ENCODE measurements around the gene ORAI2.

DNA sequence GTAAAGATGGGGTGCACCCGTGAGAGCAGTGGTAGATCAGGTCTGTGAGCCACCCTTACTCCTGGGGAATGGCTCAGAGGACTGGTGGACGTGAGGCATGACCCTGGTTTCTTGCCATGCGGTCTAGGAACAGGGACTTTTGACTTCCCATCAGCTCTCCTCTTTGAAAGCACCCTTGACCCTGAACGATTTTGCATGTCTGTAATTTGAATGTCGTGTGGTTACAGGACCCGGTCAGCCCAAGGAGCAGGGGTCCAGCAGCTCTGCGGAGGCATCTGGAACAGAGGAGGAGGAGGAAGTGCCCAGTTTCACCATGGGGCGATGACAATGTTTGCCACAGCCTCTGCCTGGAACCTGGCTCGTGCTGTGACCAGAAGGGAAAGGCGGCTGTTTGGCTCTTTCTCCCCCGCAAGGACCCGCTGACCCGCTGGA lies 8.6 kb upstream of the ORAI2 start:
- TF ChIP-seq POLR2A (IDR thresholded peaks at IDR 0.05) = peak in 1 of 4 donors; percentile 22
- TF ChIP-seq, protein P1, sequence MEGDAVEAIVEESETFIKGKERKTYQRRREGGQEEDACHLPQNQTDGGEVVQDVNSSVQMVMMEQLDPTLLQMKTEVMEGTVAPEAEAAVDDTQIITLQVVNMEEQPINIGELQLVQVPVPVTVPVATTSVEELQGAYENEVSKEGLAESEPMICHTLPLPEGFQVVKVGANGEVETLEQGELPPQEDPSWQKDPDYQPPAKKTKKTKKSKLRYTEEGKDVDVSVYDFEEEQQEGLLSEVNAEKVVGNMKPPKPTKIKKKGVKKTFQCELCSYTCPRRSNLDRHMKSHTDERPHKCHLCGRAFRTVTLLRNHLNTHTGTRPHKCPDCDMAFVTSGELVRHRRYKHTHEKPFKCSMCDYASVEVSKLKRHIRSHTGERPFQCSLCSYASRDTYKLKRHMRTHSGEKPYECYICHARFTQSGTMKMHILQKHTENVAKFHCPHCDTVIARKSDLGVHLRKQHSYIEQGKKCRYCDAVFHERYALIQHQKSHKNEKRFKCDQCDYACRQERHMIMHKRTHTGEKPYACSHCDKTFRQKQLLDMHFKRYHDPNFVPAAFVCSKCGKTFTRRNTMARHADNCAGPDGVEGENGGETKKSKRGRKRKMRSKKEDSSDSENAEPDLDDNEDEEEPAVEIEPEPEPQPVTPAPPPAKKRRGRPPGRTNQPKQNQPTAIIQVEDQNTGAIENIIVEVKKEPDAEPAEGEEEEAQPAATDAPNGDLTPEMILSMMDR (IDR thresholded peaks at IDR 0.05) = no peak

Data from esophagus squamous epithelium (tissue), 4 donors.